ENCODE data around the gene LRCH3.
"Not testable (repeated sequence)": the region's sequence is repeated elsewhere in the genome, so short reads cannot be mapped to it uniquely, and the experiment has no call there.

LRCH3 gene

GRCh38 chr3:197878427-197878826 lies 87.4 kb downstream of the LRCH3 start:
- Histone ChIP-seq H3K36me3 (ENCODE audit: insufficient read depth, low read length) (peaks cover 46% of the 10 kb centered on the region), H3K4me3 (ENCODE audit: low read depth in 1 of 2, low read length in 2 of 2) (no peak overlapping the region), H3K27ac (ENCODE audit: low read depth, low read length) (no peak overlapping the region), H3K9ac (ENCODE audit: low read length) (no peak overlapping the region), H3K4me1 (ENCODE audit: insufficient read depth, low read length) (no peaks in the 10 kb centered on the region), H3K27me3 (ENCODE audit: control insufficient read depth in 1 of 2, insufficient read depth in 2 of 2, low read length in 2 of 2) (no peaks in the 10 kb centered on the region), H3K9me3 (ENCODE audit: low read length) (no peaks in the 10 kb centered on the region)

- H3K27me3 ChIP-seq (ENCODE audit: control insufficient read depth in 1 of 2, insufficient read depth in 2 of 2, low read length in 2 of 2) = no peaks in the 10 kb centered on the region
- H3K36me3 ChIP-seq (ENCODE audit: insufficient read depth, low read length) = peaks cover 45% of the 10 kb centered on the region
- H3K4me3 ChIP-seq (ENCODE audit: low read depth in 1 of 2, low read length in 2 of 2) = no peak overlapping the region
- H3K9me3 ChIP-seq (ENCODE audit: low read length) = no peaks in the 10 kb centered on the region
- H3K4me1 ChIP-seq (ENCODE audit: insufficient read depth, low read length) = no peaks in the 10 kb centered on the region
- no peak overlapping the region for H3K27ac ChIP-seq (ENCODE audit: low read depth, low read length)
- H3K9ac ChIP-seq (ENCODE audit: low read length) = no peak overlapping the region
These were observed 89.6 kb downstream of the LRCH3 start for GRCh38 chr3:197880491-197881269.

- no peak overlapping the region for H3K27ac ChIP-seq (ENCODE audit: low read depth, low read length)
- H3K4me3 ChIP-seq (ENCODE audit: low read depth in 1 of 2, low read length in 2 of 2) = no peak overlapping the region
- peaks cover 40% of the 10 kb centered on the region for H3K36me3 ChIP-seq (ENCODE audit: insufficient read depth, low read length)
- H3K9ac ChIP-seq (ENCODE audit: low read length) = no peak overlapping the region
- H3K4me1 ChIP-seq (ENCODE audit: insufficient read depth, low read length) = no peaks in the 10 kb centered on the region
- H3K9me3 ChIP-seq (ENCODE audit: low read length) = no peaks in the 10 kb centered on the region
- H3K27me3 ChIP-seq (ENCODE audit: control insufficient read depth in 1 of 2, insufficient read depth in 2 of 2, low read length in 2 of 2) = no peaks in the 10 kb centered on the region
These were observed 90.4 kb downstream of the LRCH3 start for GRCh38 chr3:197881270-197881969.

GRCh38 chr3:197881970-197882338 lies 90.9 kb downstream of the LRCH3 start:
- H3K27ac ChIP-seq (ENCODE audit: low read depth, low read length) = no peak overlapping the region
- H3K36me3 ChIP-seq (ENCODE audit: insufficient read depth, low read length) = peaks cover 40% of the 10 kb centered on the region

GRCh38 chr3:197882586-197882985 lies 91.5 kb downstream of the LRCH3 start:
- H3K36me3 ChIP-seq (ENCODE audit: insufficient read depth, low read length) = peaks cover 40% of the 10 kb centered on the region
- no peak overlapping the region for H3K27ac ChIP-seq (ENCODE audit: low read depth, low read length)
- H3K27me3 ChIP-seq (ENCODE audit: control insufficient read depth in 1 of 2, insufficient read depth in 2 of 2, low read length in 2 of 2) = no peaks in the 10 kb centered on the region
- H3K4me3 ChIP-seq (ENCODE audit: low read depth in 1 of 2, low read length in 2 of 2) = no peak overlapping the region
- no peak overlapping the region for H3K9ac ChIP-seq (ENCODE audit: low read length)
- H3K9me3 ChIP-seq (ENCODE audit: low read length) = no peaks in the 10 kb centered on the region
- no peaks in the 10 kb centered on the region for H3K4me1 ChIP-seq (ENCODE audit: insufficient read depth, low read length)

More at GRCh38 chr3:197881970-197882338, 90.9 kb downstream of the LRCH3 start:
- Histone ChIP-seq H3K27me3 (ENCODE audit: control insufficient read depth in 1 of 2, insufficient read depth in 2 of 2, low read length in 2 of 2) (no peaks in the 10 kb centered on the region), H3K4me3 (ENCODE audit: low read depth in 1 of 2, low read length in 2 of 2) (no peak overlapping the region), H3K9ac (ENCODE audit: low read length) (no peak overlapping the region), H3K4me1 (ENCODE audit: insufficient read depth, low read length) (no peaks in the 10 kb centered on the region), H3K9me3 (ENCODE audit: low read length) (no peaks in the 10 kb centered on the region)

GRCh38 chr3:197883541-197883940 lies 92.5 kb downstream of the LRCH3 start:
- no peak overlapping the region for H3K9ac ChIP-seq (ENCODE audit: low read length)
- H3K4me1 ChIP-seq (ENCODE audit: insufficient read depth, low read length) = no peaks in the 10 kb centered on the region
- H3K27me3 ChIP-seq (ENCODE audit: control insufficient read depth in 1 of 2, insufficient read depth in 2 of 2, low read length in 2 of 2) = no peaks in the 10 kb centered on the region
- no peaks in the 10 kb centered on the region for H3K9me3 ChIP-seq (ENCODE audit: low read length)
- no peak overlapping the region for H3K27ac ChIP-seq (ENCODE audit: low read depth, low read length)
- H3K4me3 ChIP-seq (ENCODE audit: low read depth in 1 of 2, low read length in 2 of 2) = no peak overlapping the region
- H3K36me3 ChIP-seq (ENCODE audit: insufficient read depth, low read length) = peaks cover 31% of the 10 kb centered on the region

GRCh38 chr3:197884330-197884729 lies 93.3 kb downstream of the LRCH3 start:
- H3K9me3 ChIP-seq (ENCODE audit: low read length); H3K4me1 ChIP-seq (ENCODE audit: insufficient read depth, low read length); H3K9ac ChIP-seq (ENCODE audit: low read length); H3K27me3 ChIP-seq (ENCODE audit: control insufficient read depth in 1 of 2, insufficient read depth in 2 of 2, low read length in 2 of 2); H3K4me3 ChIP-seq (ENCODE audit: low read depth in 1 of 2, low read length in 2 of 2); H3K27ac ChIP-seq (ENCODE audit: low read depth, low read length): not testable (repeated sequence)
- peaks cover 27% of the 10 kb centered on the region for H3K36me3 ChIP-seq (ENCODE audit: insufficient read depth, low read length)

GRCh38 chr3:197886052-197886451 lies 95.0 kb downstream of the LRCH3 start:
- not testable (repeated sequence) for H3K27ac ChIP-seq (ENCODE audit: low read depth, low read length); H3K4me3 ChIP-seq (ENCODE audit: low read depth in 1 of 2, low read length in 2 of 2); H3K27me3 ChIP-seq (ENCODE audit: control insufficient read depth in 1 of 2, insufficient read depth in 2 of 2, low read length in 2 of 2); H3K4me1 ChIP-seq (ENCODE audit: insufficient read depth, low read length); H3K9me3 ChIP-seq (ENCODE audit: low read length); H3K9ac ChIP-seq (ENCODE audit: low read length)
- H3K36me3 ChIP-seq (ENCODE audit: insufficient read depth, low read length) = peaks cover 19% of the 10 kb centered on the region

- H3K4me1 ChIP-seq (ENCODE audit: insufficient read depth, low read length); H3K27me3 ChIP-seq (ENCODE audit: control insufficient read depth in 1 of 2, insufficient read depth in 2 of 2, low read length in 2 of 2); H3K9me3 ChIP-seq (ENCODE audit: low read length); H3K4me3 ChIP-seq (ENCODE audit: low read depth in 1 of 2, low read length in 2 of 2); H3K9ac ChIP-seq (ENCODE audit: low read length); H3K27ac ChIP-seq (ENCODE audit: low read depth, low read length): not testable (repeated sequence)
- peaks cover 11% of the 10 kb centered on the region for H3K36me3 ChIP-seq (ENCODE audit: insufficient read depth, low read length)
These were observed 96.5 kb downstream of the LRCH3 start for GRCh38 chr3:197887430-197888053.

- Histone ChIP-seq H3K9me3 (ENCODE audit: low read length) (no peaks in the 10 kb centered on the region), H3K4me3 (ENCODE audit: low read depth in 1 of 2, low read length in 2 of 2) (no peak overlapping the region), H3K4me1 (ENCODE audit: insufficient read depth, low read length) (no peaks in the 10 kb centered on the region), H3K36me3 (ENCODE audit: insufficient read depth, low read length) (peaks cover 10% of the 10 kb centered on the region), H3K9ac (ENCODE audit: low read length) (no peak overlapping the region), H3K27me3 (ENCODE audit: control insufficient read depth in 1 of 2, insufficient read depth in 2 of 2, low read length in 2 of 2) (no peaks in the 10 kb centered on the region), H3K27ac (ENCODE audit: low read depth, low read length) (no peak overlapping the region)
These were observed 97.5 kb downstream of the LRCH3 start for GRCh38 chr3:197888511-197888910.

GRCh38 chr3:197889204-197889930 lies 98.3 kb downstream of the LRCH3 start:
- H3K9ac ChIP-seq (ENCODE audit: low read length) = no peak overlapping the region

More at GRCh38 chr3:197889204-197889930, 98.3 kb downstream of the LRCH3 start:
- H3K4me1 ChIP-seq (ENCODE audit: insufficient read depth, low read length) = no peaks in the 10 kb centered on the region
- no peaks in the 10 kb centered on the region for H3K27me3 ChIP-seq (ENCODE audit: control insufficient read depth in 1 of 2, insufficient read depth in 2 of 2, low read length in 2 of 2)
- H3K27ac ChIP-seq (ENCODE audit: low read depth, low read length) = no peak overlapping the region
- H3K9me3 ChIP-seq (ENCODE audit: low read length) = no peaks in the 10 kb centered on the region
- H3K36me3 ChIP-seq (ENCODE audit: insufficient read depth, low read length) = peaks cover 5% of the 10 kb centered on the region
- H3K4me3 ChIP-seq (ENCODE audit: low read depth in 1 of 2, low read length in 2 of 2) = no peak overlapping the region
